IPS-18c (cell line): ENCODE data around the gene APPBP2.
"Not testable (repeated sequence)": the region's sequence is repeated elsewhere in the genome, so short reads cannot be mapped to it uniquely, and the experiment has no call there.

Source experiments
- H3K4me3 ChIP-seq: 2 replicates; pipeline ENCODE4 v1.7.0; 2013; ENCODE audit warnings: low read depth, mild to moderate bottlenecking, low read length, moderate library complexity; ENCODE audit not compliant: insufficient read depth
- H3K9me3 ChIP-seq: one replicate; pipeline ENCODE4 v1.6.1; 2013; ENCODE audit warnings: mild to moderate bottlenecking, low read length, moderate library complexity; ENCODE audit not compliant: control insufficient read depth, insufficient read depth

APPBP2 gene, protein sequence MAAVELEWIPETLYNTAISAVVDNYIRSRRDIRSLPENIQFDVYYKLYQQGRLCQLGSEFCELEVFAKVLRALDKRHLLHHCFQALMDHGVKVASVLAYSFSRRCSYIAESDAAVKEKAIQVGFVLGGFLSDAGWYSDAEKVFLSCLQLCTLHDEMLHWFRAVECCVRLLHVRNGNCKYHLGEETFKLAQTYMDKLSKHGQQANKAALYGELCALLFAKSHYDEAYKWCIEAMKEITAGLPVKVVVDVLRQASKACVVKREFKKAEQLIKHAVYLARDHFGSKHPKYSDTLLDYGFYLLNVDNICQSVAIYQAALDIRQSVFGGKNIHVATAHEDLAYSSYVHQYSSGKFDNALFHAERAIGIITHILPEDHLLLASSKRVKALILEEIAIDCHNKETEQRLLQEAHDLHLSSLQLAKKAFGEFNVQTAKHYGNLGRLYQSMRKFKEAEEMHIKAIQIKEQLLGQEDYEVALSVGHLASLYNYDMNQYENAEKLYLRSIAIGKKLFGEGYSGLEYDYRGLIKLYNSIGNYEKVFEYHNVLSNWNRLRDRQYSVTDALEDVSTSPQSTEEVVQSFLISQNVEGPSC

GRCh38 chr17:60525685-60526514, at the start of gene APPBP2:
Gene APPBP2 (minus strand): TSS chr17:60526242. CDS start chr17:60525931, 311 bp downstream.
- peak within 1 kb of the TSS; percentile 100 for H3K4me3 ChIP-seq
- H3K9me3 ChIP-seq: peaks cover 3% of the 10 kb centered on the region

DNA sequence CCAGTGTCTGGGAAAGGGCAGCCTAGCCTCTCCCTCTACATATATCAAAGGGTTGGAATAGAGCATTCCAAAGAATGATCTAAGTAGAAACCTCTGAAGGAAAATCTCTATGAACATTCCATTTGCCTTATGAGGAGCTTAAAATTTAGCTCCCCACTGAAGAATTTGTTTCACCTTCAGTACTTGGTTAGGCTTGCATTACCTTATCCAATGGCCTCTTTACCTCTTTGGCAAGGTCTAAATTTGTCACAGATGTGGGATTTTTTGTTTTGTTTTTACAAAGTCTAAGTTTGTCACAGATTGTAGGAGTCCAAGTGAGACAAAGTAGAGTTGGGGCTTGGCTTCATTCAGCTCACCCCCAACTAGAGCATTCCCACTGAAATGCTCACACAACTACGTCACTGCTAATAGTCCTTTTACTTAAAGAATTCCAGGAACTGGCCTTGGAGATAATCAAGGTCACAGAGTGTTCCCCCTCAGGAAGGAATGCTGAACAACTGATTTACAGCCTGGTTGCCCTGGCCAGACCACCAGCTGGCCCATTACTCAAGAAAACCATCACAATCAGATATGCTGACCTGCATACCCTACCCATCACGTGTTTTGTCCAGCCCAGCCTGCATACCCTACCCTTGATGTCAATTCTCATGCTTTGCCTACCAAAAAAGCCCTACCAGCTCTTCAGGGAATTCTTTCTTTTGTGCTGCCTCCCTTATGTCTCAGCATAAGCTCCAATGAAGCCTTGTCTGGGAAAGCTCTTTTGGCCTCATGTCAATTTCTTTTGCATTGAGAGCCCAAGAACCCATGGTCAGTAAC, 47.4 kb upstream of the APPBP2 start:
- Histone ChIP-seq H3K4me3 (no peak overlapping the region), H3K9me3 (no peaks in the 10 kb centered on the region)

GRCh38 chr17:60565233-60565632, 39.2 kb upstream of the APPBP2 start:
- no peaks in the 10 kb centered on the region for H3K9me3 ChIP-seq

DNA sequence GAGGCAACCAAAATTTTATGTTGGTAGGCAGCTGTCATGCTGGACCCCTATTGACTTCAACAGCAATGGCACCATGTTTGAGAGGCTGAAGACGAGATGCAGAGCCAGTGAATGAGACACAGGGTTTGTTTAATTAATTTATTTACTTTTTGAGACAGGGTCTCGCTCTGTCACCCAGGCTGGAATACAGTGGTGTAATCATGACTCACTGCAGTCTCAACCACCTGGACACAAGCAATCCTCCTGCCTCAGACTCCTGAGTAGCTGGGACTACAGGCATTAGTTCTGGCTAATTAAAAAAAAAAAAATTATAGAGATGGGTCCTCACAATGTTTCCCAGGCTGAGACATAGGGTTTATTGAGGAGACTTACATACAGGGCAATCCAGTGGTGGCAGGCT, 37.7 kb upstream of the APPBP2 start:
- Histone ChIP-seq H3K9me3 (no peaks in the 10 kb centered on the region), H3K4me3 (no peak overlapping the region)

More at GRCh38 chr17:60565233-60565632, 39.2 kb upstream of the APPBP2 start:
- H3K4me3 ChIP-seq: no peak overlapping the region

DNA sequence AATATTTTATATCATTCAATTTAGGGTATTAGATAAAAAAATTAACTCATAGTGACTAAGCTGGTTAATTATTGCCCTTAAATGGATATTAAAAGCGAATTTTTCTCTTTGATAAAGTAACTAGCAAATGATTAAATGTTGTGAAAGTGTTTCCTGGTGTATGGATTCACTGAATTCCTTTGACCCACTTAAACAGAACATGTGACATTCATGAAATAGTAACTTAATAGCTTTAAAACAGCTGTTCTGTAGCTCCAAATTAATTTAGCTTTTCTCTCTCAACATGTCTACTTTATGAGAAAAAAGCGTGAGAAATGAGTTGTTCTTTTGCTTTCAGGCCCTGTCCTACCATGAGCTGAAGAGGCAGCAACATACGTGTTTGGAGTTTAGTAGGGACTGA, 36.4 kb upstream of the APPBP2 start:
- H3K4me3 ChIP-seq: no peak overlapping the region
- peaks cover 5% of the 10 kb centered on the region for H3K9me3 ChIP-seq

GRCh38 chr17:60560860-60561257, 34.8 kb upstream of the APPBP2 start:
- H3K9me3 ChIP-seq: peaks cover 5% of the 10 kb centered on the region
- H3K4me3 ChIP-seq: no peak overlapping the region

DNA sequence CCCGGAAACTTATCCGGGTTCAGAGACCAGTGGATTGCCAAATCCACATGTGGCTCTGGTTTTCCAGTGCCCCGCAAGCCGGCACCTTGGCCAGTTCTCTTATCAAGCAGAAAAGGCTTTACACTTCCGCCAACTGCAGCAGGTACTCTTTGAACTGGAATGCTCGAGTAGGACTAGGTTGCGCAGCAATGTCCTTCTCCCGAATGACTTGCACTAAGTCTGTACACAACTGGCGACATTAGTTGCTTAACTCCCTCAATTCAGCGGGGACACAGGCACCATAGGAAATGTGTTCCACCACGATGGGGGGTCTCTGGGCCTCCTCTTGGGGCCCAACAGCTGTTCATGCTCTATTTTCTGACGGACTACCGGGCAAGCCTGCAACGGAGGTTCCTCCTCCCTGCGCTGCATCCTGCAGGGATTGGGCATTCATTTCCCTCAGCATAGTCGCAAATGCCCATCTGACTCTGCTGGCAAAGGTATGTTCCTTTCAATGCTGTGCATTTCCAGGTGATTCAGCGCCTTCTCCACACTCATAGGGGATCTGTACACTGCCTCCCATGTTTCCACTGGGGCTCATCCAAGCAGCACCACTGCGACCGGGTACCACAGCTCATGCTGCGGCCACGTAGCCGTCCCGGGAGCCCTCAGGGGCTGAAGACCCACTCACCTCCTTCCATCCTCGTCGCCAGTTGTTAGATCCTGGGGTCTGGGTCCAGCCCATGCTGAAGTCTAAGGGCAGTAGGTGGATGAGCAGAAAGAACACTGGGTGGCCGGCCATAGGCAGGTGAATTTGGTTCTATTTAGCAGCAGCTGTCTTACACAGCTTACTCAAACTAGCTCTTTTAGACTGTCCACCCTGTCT, 34.2 kb upstream of the APPBP2 start:
- no peak overlapping the region for H3K4me3 ChIP-seq
- peaks cover 5% of the 10 kb centered on the region for H3K9me3 ChIP-seq

DNA sequence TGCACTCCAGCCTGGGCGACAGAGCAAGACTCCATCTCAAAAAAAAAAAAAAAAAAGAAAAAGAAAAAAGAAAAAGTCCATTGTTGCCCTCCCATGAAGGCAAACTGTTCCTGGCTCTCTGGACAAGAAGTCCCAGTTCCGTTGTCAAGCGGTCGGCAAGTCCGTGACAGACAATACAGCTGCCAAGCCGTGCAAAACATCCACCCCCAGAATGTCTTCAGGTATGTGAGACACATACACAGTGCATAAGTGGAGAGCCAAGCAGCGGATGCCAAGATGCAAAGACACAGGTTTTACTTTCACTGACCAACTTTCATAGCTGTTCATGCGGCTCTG, 33.6 kb upstream of the APPBP2 start:
- Histone ChIP-seq H3K4me3 (no peak overlapping the region), H3K9me3 (peaks cover 5% of the 10 kb centered on the region)

GRCh38 chr17:60557805-60558204, 31.8 kb upstream of the APPBP2 start:
- Histone ChIP-seq H3K4me3 (no peak overlapping the region), H3K9me3 (peaks cover 11% of the 10 kb centered on the region)

DNA sequence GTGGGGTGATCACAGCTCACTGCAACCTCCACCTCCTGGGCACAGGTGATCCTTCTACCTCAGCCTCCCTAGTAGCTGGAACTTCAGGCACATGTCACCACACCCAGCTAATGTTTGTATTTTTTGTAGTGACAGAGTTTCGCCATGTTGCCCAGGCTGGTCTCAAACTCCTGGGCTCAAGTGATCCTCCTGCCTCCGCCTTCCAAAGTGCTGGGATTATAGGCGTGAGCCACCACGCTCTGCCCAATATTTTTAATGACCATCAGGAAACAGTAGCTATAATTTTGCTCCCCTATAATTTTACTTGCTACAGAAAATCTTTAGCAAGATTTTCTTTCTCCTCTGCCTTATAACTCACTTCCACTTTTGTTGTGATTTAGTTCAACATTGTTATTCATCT, 29.7 kb upstream of the APPBP2 start:
- Histone ChIP-seq H3K4me3 (no peak overlapping the region), H3K9me3 (peaks cover 11% of the 10 kb centered on the region)

- H3K9me3 ChIP-seq: peaks cover 11% of the 10 kb centered on the region
- no peak overlapping the region for H3K4me3 ChIP-seq
These were observed 28.3 kb upstream of the APPBP2 start for GRCh38 chr17:60554377-60554788.

GRCh38 chr17:60552255-60552654, 26.2 kb upstream of the APPBP2 start:
- not testable (repeated sequence) for H3K9me3 ChIP-seq, H3K4me3 ChIP-seq

DNA sequence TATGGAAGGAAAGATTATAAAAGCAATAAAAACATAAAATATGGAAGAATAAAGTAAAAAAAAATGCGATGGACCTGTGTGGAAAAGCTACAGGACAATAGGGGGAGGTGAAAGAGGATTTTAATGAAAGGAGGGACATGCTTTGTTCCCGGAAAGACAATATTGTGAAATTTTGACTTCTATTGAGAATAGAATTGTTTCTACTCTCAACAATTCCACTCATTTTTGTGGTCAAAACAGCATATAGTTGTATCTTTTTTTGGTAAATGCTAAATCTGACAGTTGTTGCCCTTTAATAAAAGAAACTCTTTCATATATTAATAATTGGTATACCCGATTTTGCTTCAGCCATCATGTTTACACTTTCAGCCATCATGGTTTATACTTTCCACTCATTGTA, 22.9 kb upstream of the APPBP2 start:
- no peak overlapping the region for H3K4me3 ChIP-seq

DNA sequence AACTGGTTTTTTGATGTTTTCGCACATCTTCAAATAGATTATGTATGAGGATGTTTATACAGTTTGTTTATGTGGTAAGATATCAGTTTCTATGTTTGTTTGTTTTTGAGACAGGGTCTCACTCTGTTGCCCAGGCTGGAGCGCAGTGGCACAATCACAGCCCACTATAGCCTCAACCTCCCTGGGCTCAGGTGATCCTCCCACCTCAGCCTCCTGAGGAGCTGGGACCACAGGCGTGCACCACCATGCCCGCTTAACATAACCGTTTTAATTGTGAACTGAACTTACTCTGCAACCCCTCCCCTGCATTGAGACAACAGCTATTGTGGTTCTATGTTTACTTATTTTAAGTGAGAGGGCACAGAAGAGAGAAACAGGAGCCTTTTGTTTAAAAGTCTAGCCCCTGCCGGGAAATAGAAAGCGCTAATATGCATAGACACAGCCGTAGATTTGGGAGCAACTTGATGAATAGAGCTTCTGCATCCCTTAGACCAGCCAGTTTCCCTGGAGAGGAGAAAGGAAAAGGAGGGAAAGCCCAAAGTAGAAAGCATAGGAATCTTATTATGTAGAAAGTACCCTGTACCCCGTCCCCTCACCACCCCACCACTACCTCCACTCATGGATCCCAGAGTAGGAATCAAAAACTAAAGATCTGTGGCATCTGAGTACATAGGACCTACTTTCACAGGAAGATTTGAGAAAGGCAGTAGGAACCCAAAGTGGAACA, 19.6 kb upstream of the APPBP2 start:
- no peak overlapping the region; the same call in 1 of the 2 replicates for H3K4me3 ChIP-seq

More for the DNA sequence above, 22.9 kb upstream of the APPBP2 start:
- H3K9me3 ChIP-seq: peaks cover 6% of the 10 kb centered on the region

DNA sequence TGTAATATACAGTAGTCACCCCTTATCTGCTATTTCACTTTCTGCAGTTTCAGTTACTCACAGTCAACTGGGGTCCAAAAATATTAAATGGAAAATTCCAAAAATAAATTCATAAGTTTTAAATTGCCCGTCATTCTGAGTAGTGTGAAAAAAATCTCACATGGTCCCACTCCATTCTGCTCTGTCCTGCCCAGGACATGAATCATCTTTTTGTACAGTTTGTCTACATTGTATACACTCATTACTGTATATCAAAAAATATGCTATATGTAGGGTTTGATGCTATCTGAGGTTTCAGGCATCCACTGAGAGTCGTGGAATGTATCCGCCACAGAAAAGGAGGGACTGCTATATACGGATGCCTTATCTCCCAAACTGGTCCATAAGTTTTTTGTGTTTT, 16.0 kb upstream of the APPBP2 start:
- H3K9me3 ChIP-seq: no peaks in the 10 kb centered on the region
- no peak overlapping the region for H3K4me3 ChIP-seq

More for the DNA sequence above, 19.6 kb upstream of the APPBP2 start:
- no peaks in the 10 kb centered on the region for H3K9me3 ChIP-seq

GRCh38 chr17:60540460-60540859, 14.4 kb upstream of the APPBP2 start:
- Histone ChIP-seq H3K9me3 (no peaks in the 10 kb centered on the region), H3K4me3 (no peak overlapping the region)
